ENCODE measurements around the gene BRAF. TPM values are rescaled to one million over a fixed set of nuclear protein-coding genes. Genes with fewer than 3 reads are reported as not detected.

Gene BRAF
- total RNA-seq, 4 donors from 2014 or later = 34.0 to 50.7 (median 36.8) TPM

DNA sequence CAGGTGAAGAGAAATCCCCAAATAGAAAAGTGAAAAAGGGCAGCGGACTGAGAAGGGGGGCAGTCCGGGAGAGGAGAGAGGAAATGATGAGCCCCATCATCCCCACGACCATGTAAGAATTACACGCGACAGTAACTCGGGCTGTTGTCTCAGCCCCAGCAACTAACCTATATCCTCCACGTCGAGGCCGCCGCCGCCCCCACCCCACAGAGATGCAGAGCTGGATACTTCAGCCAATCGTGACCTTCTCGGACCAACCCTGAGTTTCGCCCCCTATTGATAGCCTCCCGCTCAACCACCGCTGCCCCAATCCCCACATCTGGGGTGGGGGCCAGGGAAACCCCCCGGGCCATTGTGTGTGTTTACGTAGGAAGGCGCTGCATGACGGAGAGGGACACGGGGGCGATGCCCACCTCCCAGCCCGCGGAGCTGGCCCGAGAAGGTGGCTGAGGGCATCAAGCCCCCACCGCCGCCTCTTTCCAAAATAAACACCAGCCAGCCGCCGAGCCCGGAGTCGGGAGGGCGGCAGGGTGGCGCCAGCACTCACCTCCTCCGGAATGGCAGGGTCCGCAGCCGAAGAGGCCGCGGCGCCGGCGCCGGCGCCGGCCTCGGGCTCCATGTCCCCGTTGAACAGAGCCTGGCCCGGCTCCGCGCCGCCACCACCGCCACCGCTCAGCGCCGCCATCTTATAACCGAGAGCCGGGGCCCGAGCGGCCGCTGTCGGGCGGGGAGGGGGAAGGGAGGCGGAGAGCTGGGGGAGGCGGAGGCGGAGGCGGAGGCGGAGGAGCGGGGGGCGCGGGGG lies 509 bp downstream of the BRAF start:
- peak overlapping the region; percentile 99 to 100 (median 100) for H3K27ac ChIP-seq (replicated peaks in 1 of 4)
- TF ChIP-seq, protein P1, sequence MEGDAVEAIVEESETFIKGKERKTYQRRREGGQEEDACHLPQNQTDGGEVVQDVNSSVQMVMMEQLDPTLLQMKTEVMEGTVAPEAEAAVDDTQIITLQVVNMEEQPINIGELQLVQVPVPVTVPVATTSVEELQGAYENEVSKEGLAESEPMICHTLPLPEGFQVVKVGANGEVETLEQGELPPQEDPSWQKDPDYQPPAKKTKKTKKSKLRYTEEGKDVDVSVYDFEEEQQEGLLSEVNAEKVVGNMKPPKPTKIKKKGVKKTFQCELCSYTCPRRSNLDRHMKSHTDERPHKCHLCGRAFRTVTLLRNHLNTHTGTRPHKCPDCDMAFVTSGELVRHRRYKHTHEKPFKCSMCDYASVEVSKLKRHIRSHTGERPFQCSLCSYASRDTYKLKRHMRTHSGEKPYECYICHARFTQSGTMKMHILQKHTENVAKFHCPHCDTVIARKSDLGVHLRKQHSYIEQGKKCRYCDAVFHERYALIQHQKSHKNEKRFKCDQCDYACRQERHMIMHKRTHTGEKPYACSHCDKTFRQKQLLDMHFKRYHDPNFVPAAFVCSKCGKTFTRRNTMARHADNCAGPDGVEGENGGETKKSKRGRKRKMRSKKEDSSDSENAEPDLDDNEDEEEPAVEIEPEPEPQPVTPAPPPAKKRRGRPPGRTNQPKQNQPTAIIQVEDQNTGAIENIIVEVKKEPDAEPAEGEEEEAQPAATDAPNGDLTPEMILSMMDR (IDR thresholded peaks at IDR 0.05) = peak; percentile 43 to 45 (median 44)
- TF ChIP-seq EP300 (IDR thresholded peaks at IDR 0.05) = no peak
- TF ChIP-seq POLR2AphosphoS5 (IDR thresholded peaks at IDR 0.05) = peak; percentile 35 to 47
- no peak for TF ChIP-seq POLR2A (IDR thresholded peaks at IDR 0.05; ENCODE audit: low read depth)
- H3K4me1 ChIP-seq = peaks cover 24 to 49% (median 41%) of the 10 kb centered on the region in 4 donors
- peak; percentile 94 for DNase-seq (ENCODE audit: extremely low spot score)
- WGBS = under 1% methylated on average over 12 of the region's 69 CpGs
- H3K36me3 ChIP-seq = no peaks in the 10 kb centered on the region
- H3K9me3 ChIP-seq = no peaks in the 10 kb centered on the region
- H3K4me3 ChIP-seq = peak overlapping the region; percentile 89 to 100 (median 99)
- intact Hi-C loops (cut with DNase I) = loop anchor here (2.0 to 5.0 kb wide), 2 partner anchors 111 to 227 kb away; partner anchors contain the start of gene NDUFB2
- H3K27me3 ChIP-seq = no peaks in the 10 kb centered on the region

DNA sequence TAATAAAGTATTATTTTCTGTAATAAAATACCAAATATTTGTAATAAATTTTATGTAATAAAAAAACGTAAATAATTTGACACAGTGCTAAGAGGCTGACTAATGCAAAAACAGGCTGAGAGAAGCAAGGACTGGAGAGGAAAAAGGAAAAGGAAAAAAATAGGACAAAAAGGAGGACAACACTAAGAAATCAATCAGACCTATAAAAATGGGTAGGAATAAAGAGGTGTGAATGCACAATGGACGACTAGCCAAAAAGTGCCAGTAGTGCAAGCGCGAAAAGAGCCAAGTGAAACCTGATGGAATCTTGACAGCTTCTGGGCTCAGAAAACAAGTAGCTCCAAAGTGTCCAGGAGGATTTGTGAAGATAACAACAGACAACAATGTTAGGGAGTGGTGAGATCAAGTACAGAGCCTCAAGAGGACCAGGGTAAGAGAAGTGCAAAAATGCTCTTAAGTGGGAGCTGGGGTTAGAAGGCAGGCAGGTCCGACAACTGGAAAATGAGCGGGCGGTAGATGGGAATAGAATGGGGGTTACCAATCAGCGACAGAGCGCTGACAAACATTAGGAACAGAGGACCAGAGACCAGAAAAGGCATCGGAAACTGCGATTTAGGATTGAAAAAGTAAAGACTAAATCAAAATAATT lies 1.2 kb downstream of the BRAF start:
- H3K9me3 ChIP-seq = no peaks in the 10 kb centered on the region
- H3K4me3 ChIP-seq = peak overlapping the region; percentile 89 to 100 (median 99)
- DNase-seq (ENCODE audit: extremely low spot score) = no peak
- TF ChIP-seq POLR2A (IDR thresholded peaks at IDR 0.05; ENCODE audit: low read depth) = no peak
- no peak for TF ChIP-seq EP300 (IDR thresholded peaks at IDR 0.05)
- no peak for TF ChIP-seq POLR2AphosphoS5 (IDR thresholded peaks at IDR 0.05)
- TF ChIP-seq, protein P1 (IDR thresholded peaks at IDR 0.05) = no peak
- 3% methylated on average over 11 of the region's 11 CpGs for WGBS
- H3K36me3 ChIP-seq = no peaks in the 10 kb centered on the region
- H3K27me3 ChIP-seq = no peaks in the 10 kb centered on the region
- peaks cover 24 to 49% (median 41%) of the 10 kb centered on the region in 4 donors for H3K4me1 ChIP-seq
- peak overlapping the region; percentile 99 to 100 (median 100) for H3K27ac ChIP-seq (replicated peaks in 1 of 4)
- intact Hi-C loops (cut with DNase I) = loop anchor here (2.0 to 5.0 kb wide), 2 partner anchors 111 to 226 kb away; partner anchors contain the start of gene NDUFB2

DNA sequence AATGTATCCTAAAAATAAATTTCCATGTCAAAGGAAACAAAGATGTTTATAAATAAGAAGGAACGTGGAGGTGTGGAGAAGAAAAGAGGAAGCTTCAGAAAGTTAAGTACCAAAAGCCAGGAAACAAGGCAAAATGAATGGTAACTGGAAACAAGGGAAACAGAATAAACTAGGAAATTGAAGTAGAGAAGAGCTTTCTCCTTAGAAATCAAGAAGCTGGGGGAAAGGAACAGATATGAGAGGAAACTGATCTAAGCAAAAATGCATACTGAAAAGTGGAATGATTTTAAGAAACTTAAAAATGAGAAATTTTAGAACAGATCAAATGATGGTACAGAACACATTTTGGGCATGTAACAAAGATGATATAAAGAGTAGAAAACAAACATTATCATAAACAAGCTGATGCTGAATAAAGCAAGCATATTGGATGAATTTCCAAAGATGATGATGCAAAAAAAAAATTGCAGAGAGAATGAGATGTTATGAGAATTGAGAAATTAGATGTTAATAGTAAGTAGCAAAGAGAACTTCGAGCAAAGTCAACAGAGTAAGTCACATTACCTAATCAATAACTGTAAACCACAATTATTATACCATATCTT lies 1.9 kb downstream of the BRAF start:
- H3K4me1 ChIP-seq = peaks cover 24 to 54% (median 45%) of the 10 kb centered on the region in 4 donors
- H3K27me3 ChIP-seq = no peaks in the 10 kb centered on the region
- DNase-seq (ENCODE audit: extremely low spot score) = no peak
- intact Hi-C loops (cut with DNase I) = loop anchor here (5.0 kb wide), 1 partner anchor 226 kb away; the partner anchor contains the start of gene NDUFB2
- TF ChIP-seq EP300 (IDR thresholded peaks at IDR 0.05) (no peak), POLR2AphosphoS5 (IDR thresholded peaks at IDR 0.05) (no peak), POLR2A (IDR thresholded peaks at IDR 0.05; ENCODE audit: low read depth) (no peak)
- TF ChIP-seq, protein P1 (IDR thresholded peaks at IDR 0.05) = no peak
- H3K27ac ChIP-seq (replicated peaks in 1 of 4) = peak overlapping the region in 3 of 4 donors; percentile 5 to 100 (median 100)
- WGBS = 43% methylated on average over 2 of the region's 2 CpGs
- H3K36me3 ChIP-seq = no peaks in the 10 kb centered on the region
- H3K4me3 ChIP-seq = peak overlapping the region; percentile 89 to 100 (median 99)
- no peaks in the 10 kb centered on the region for H3K9me3 ChIP-seq

DNA sequence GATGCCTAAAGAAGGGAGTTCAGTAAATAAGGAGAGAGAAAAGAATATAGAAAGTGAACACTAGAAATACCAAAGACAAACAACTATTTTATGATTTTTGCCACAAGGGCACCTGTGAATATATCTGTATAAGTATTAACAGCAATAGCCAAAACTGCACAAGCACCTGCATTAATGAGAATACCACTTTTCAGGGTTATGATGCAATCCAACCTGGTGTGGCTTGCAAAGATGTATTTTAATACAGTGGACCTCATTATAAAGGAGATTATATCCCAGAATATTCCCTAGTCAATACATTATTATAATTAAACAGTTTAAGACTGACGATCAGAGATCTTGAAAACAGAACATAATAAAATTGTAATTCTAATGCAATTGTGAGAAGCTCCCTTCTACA lies 4.0 kb downstream of the BRAF start:
- intact Hi-C loops (cut with DNase I) = loop anchor here (5.0 kb wide), 1 partner anchor 223 kb away; the partner anchor contains the start of gene NDUFB2
- H3K36me3 ChIP-seq = no peaks in the 10 kb centered on the region
- no peak for TF ChIP-seq POLR2A (IDR thresholded peaks at IDR 0.05; ENCODE audit: low read depth)
- TF ChIP-seq EP300 (IDR thresholded peaks at IDR 0.05) = no peak
- TF ChIP-seq POLR2AphosphoS5 (IDR thresholded peaks at IDR 0.05) = no peak
- TF ChIP-seq, protein P1 (IDR thresholded peaks at IDR 0.05) = no peak
- H3K27me3 ChIP-seq = no peaks in the 10 kb centered on the region
- no peaks in the 10 kb centered on the region for H3K9me3 ChIP-seq
- WGBS = 83% methylated on average over 1 of the region's 1 CpG
- DNase-seq (ENCODE audit: extremely low spot score) = no peak
- H3K4me3 ChIP-seq = no peak overlapping the region
- H3K27ac ChIP-seq (replicated peaks in 1 of 4) = no peak overlapping the region
- H3K4me1 ChIP-seq = peaks cover 24 to 62% (median 55%) of the 10 kb centered on the region in 4 donors
